NCI-H1694 (cell line): ENCODE data around the gene CORO2A.
"Not testable (repeated sequence)": the region's sequence is repeated elsewhere in the genome, so short reads cannot be mapped to it uniquely, and the experiment has no call there.

ENCODE experiments used
- DNase-seq: peaks from one replicate; lab custom pipeline; 2025; lab: John Stamatoyannopoulos, UW

The CORO2A gene

GRCh38 chr9:98107926-98108325 lies 84.5 kb downstream of the CORO2A start:
- DNase-seq: no peak

GRCh38 chr9:98105006-98105405 lies 87.4 kb downstream of the CORO2A start:
- DNase-seq: no peak

- DNase-seq: no peak
Observed at GRCh38 chr9:98104445-98104881, 88.0 kb downstream of the CORO2A start.

GRCh38 chr9:98101868-98102273 lies 90.6 kb downstream of the CORO2A start:
- no peak for DNase-seq

GRCh38 chr9:98101416-98101815 lies 91.0 kb downstream of the CORO2A start:
- no peak for DNase-seq

GRCh38 chr9:98100456-98100855 lies 92.0 kb downstream of the CORO2A start:
- no peak for DNase-seq

GRCh38 chr9:98099898-98100297 lies 92.5 kb downstream of the CORO2A start:
- no peak for DNase-seq

GRCh38 chr9:98099346-98099745 lies 93.1 kb downstream of the CORO2A start:
- no peak for DNase-seq

- DNase-seq: no peak
Observed at GRCh38 chr9:98097836-98098235, 94.6 kb downstream of the CORO2A start.

- no peak for DNase-seq
Observed at GRCh38 chr9:98096091-98096490, 96.3 kb downstream of the CORO2A start.

GRCh38 chr9:98095401-98095800 lies 97.0 kb downstream of the CORO2A start:
- no peak for DNase-seq

GRCh38 chr9:98094851-98095250 lies 97.6 kb downstream of the CORO2A start:
- DNase-seq: no peak

- no peak for DNase-seq
Observed at GRCh38 chr9:98094316-98094715, 98.1 kb downstream of the CORO2A start.

- no peak for DNase-seq
Observed at GRCh38 chr9:98092613-98092931, 99.9 kb downstream of the CORO2A start.

- DNase-seq: no peak
Observed at GRCh38 chr9:98091735-98092612, 100.5 kb downstream of the CORO2A start.

GRCh38 chr9:98090674-98091073 lies 101.8 kb downstream of the CORO2A start:
- DNase-seq: not testable (repeated sequence)

GRCh38 chr9:98087420-98088354 lies 104.8 kb downstream of the CORO2A start:
- no peak for DNase-seq

- DNase-seq: no peak
Observed at GRCh38 chr9:98086461-98086860, 106.0 kb downstream of the CORO2A start.

GRCh38 chr9:98085944-98086343 lies 106.5 kb downstream of the CORO2A start:
- DNase-seq: no peak

- no peak for DNase-seq
Observed at GRCh38 chr9:98085058-98085457, 107.4 kb downstream of the CORO2A start.

GRCh38 chr9:98084396-98084795 lies 108.0 kb downstream of the CORO2A start:
- no peak for DNase-seq

- no peak for DNase-seq
Observed at GRCh38 chr9:98083566-98084183, 108.8 kb downstream of the CORO2A start.
